Lung (tissue), 12 donors: ENCODE measurements around the gene DNER. TPM values are rescaled to one million over a fixed set of nuclear protein-coding genes. Genes with fewer than 3 reads are reported as not detected.
"Not testable (repeated sequence)": the region's sequence is repeated elsewhere in the genome, so short reads cannot be mapped to it uniquely, and the experiment has no call there.

ENCODE experiments used
- ATAC-seq: fragments of 200-7000 bp; cut with Tn5 transposase; one replicate; pipeline ENCODE4 v1.9.1; 2020; ENCODE audit warnings: moderate number of reproducible peaks; ENCODE audit not compliant: insufficient read depth, low FRiP score
- DNase-seq, 3 donors: peaks; one replicate each; pipeline ENCODE4 v3.0.0-alpha.2; 2013 to 2017
- H3K27ac ChIP-seq, 2 donors: one replicate each; pipeline ENCODE4 v1.5.1; 2013; ENCODE audit warnings: mild to moderate bottlenecking in 2 of 2, moderate library complexity in 2 of 2, control low read depth in 1 of 2, inconsistent platforms in 1 of 2, low read depth in 1 of 2, low read length in 1 of 2
- H3K27me3 ChIP-seq, 3 donors: one replicate each; pipeline ENCODE4 v1.5.1; 2013; ENCODE audit warnings: low read length in 2 of 3; ENCODE audit not compliant: control insufficient read depth in 3 of 3, insufficient read depth in 3 of 3
- H3K36me3 ChIP-seq, 4 donors: one replicate each; pipeline ENCODE4 v1.5.1; 2013; ENCODE audit warnings: low read length in 4 of 4, mild to moderate bottlenecking in 1 of 4, moderate library complexity in 1 of 4; ENCODE audit not compliant: control insufficient read depth in 4 of 4, insufficient read depth in 4 of 4
- H3K4me1 ChIP-seq, 5 donors: one replicate each; pipeline ENCODE4 v1.5.1; 2013; ENCODE audit warnings: low read length in 5 of 5, mild to moderate bottlenecking in 2 of 5, moderate library complexity in 1 of 5; ENCODE audit not compliant: control insufficient read depth in 5 of 5, insufficient read depth in 5 of 5
- H3K4me3 ChIP-seq: one replicate; pipeline ENCODE4 v1.5.1; 2013; ENCODE audit warnings: mild to moderate bottlenecking, control low read depth, moderate library complexity
- H3K9ac ChIP-seq, 2 donors: one replicate each; pipeline ENCODE4 v1.5.1; 2013; ENCODE audit warnings: low read length in 2 of 2, control low read depth in 1 of 2; ENCODE audit not compliant: insufficient read depth in 1 of 2
- H3K9me3 ChIP-seq, 4 donors: one replicate each; pipeline ENCODE4 v1.5.1; 2013; ENCODE audit warnings: low read length in 3 of 4, mild to moderate bottlenecking in 1 of 4, moderate library complexity in 1 of 4; ENCODE audit not compliant: control insufficient read depth in 4 of 4, insufficient read depth in 3 of 4
- CTCF ChIP-seq: IDR thresholded peaks from 2 replicates; pipeline ENCODE4 v1.5.1; 2012; ENCODE audit warnings: mild to moderate bottlenecking; ENCODE audit errors: control extremely low read depth, extremely low read depth
- WGBS, 2 donors: extraction: QIAGEN DNeasy Blood & Tissue Kit; methylation state at CpG; one replicate each; pipeline ENCODE4 v1.1.7; 2013; 5-methylcytosine and 5-hydroxymethylcytosine counted together
- polyA plus RNA-seq, 2 donors: library from polyadenylated mRNA; stranded (reverse); fragments of 200-250 nt; gene quantifications; one replicate each; pipeline ENCODE4 v1.2.1, GENCODE V29; 2013
- total RNA-seq, 2 donors: library from RNA; depleted of rRNA in 1 of 2; stranded (reverse); fragments of >200 nt in 1 of 2; gene quantifications; one replicate each; pipeline ENCODE4 v1.2.1, GENCODE V29; 2014 to 2021
- donor health status: control.
- donor health status: control.
- donor health status: Bipolar disorder and iron deficiency.
- donor health status: healthy.
- donor health status: DM: yes; HTN: yes; CAD: no.

Gene DNER
- total and polyA plus RNA-seq, 4 donors, result 0.63 to 5.8 (median 3.3) TPM

GRCh38 chr2:229703909-229704630 lies 10.3 kb downstream of the DNER start:
- no peak overlapping the region for H3K4me3 ChIP-seq
- WGBS, 2 donors, result 81 to 89% methylated on average over 5 of the region's 5 CpGs
- DNase-seq, result no peak
- H3K9ac ChIP-seq, result no peak overlapping the region
- ATAC-seq, result no peak
- TF ChIP-seq CTCF, result no peak
- H3K4me1 ChIP-seq, result no peaks in the 10 kb centered on the region
- no peaks in the 10 kb centered on the region for H3K36me3 ChIP-seq
- H3K27me3 ChIP-seq, result peaks cover 0 to 10% (median 0%) of the 10 kb centered on the region in 3 donors
- H3K27ac ChIP-seq, result no peak overlapping the region
- no peaks in the 10 kb centered on the region for H3K9me3 ChIP-seq

DNA sequence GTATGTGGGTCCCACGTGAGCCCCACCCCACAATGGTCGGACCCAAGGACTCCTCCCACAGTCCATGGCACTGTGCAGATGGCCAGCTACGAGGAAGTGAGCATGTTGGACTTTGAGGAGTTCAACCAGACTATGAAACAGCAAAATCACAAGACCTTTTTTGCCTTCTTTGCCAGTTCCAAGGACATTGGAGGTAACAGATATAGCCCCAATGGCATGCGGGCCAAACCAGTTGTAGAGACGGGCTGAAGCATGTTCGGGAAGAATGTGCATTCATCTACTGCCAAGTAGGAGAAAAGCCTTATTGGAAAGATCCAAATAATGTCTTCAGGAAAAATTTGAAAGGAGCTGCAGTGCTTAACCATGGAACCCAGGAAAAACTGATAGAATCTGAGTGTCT lies 12.6 kb downstream of the DNER start:
- Histone ChIP-seq H3K9ac (no peak overlapping the region), H3K27ac (no peak overlapping the region), H3K27me3 (no peaks in the 10 kb centered on the region), H3K4me3 (no peak overlapping the region), H3K4me1 (no peaks in the 10 kb centered on the region), H3K9me3 (no peaks in the 10 kb centered on the region), H3K36me3 (no peaks in the 10 kb centered on the region)
- no peak for TF ChIP-seq CTCF
- WGBS, 2 donors, result 81 to 85% methylated on average over 6 of the region's 6 CpGs
- DNase-seq (no peak), ATAC-seq (no peak)

GRCh38 chr2:229701062-229701461 lies 13.3 kb downstream of the DNER start:
- Histone ChIP-seq H3K4me3 (no peak overlapping the region), H3K27me3 (no peaks in the 10 kb centered on the region), H3K9me3 (no peaks in the 10 kb centered on the region), H3K27ac (no peak overlapping the region), H3K9ac (no peak overlapping the region), H3K4me1 (no peaks in the 10 kb centered on the region), H3K36me3 (no peaks in the 10 kb centered on the region)
- no peak for TF ChIP-seq CTCF
- ATAC-seq (no peak), DNase-seq (no peak)
- WGBS, 2 donors, result 80 to 84% methylated on average over 2 of the region's 2 CpGs

- WGBS, 2 donors, result 94 to 97% methylated on average over 2 of the region's 2 CpGs
Measured at GRCh38 chr2:229695961-229696360, 18.4 kb downstream of the DNER start.

DNA sequence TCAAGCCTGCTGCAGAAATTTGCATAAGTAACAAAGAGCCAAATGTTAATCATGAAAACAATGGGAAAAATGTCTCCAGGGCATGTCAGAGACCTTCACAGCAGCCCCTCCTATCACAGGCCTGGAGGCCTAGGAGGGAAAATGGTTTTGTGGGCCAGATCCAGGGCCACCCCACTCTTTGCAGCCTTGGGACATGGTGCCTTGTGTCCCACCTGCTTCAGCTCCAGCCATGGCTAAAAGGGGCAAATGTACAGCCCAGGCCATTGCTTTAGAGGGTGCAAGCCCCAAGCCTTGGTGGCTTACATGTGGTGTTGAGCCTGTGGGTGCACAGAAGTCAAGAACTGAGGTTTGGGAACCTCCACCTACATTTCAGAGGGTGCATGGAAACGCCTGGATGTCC lies 20.5 kb downstream of the DNER start:
- not testable (repeated sequence) for H3K9ac ChIP-seq, H3K27me3 ChIP-seq, H3K9me3 ChIP-seq, DNase-seq, H3K4me3 ChIP-seq, ATAC-seq, H3K4me1 ChIP-seq, H3K36me3 ChIP-seq, H3K27ac ChIP-seq
- WGBS, 2 donors, result 62 to 63% methylated on average over 1 of the region's 1 CpG

More at GRCh38 chr2:229695961-229696360, 18.4 kb downstream of the DNER start:
- Histone ChIP-seq H3K9me3 (peaks cover 0 to 4% (median 0%) of the 10 kb centered on the region in 4 donors), H3K9ac (no peak overlapping the region), H3K4me3 (no peak overlapping the region), H3K27me3 (no peaks in the 10 kb centered on the region), H3K27ac (no peak overlapping the region), H3K4me1 (no peaks in the 10 kb centered on the region), H3K36me3 (no peaks in the 10 kb centered on the region)
- TF ChIP-seq CTCF, result no peak
- ATAC-seq (no peak), DNase-seq (no peak)
